Effector memory CD4-positive, alpha-beta T cell (primary cell): Measurements from ENCODE around the gene LEKR1.
"Not testable (repeated sequence)": the region's sequence is repeated elsewhere in the genome, so short reads cannot be mapped to it uniquely, and the experiment has no call there.

ENCODE experiments used
- DNase-seq, 3 donors: peaks; one replicate each; pipeline ENCODE4 v3.0.0-alpha.2; 2020
- H3K27ac ChIP-seq: 2 replicates; pipeline ENCODE4 v1.7.0; 2013; ENCODE audit warnings: mild to moderate bottlenecking, low read length, moderate library complexity; ENCODE audit not compliant: insufficient read depth, poor library complexity, severe bottlenecking
- H3K27me3 ChIP-seq: replicated peaks from 2 replicates; pipeline ENCODE4 v1.7.0; 2013; ENCODE audit warnings: mild to moderate bottlenecking, low read length; ENCODE audit not compliant: insufficient read depth, control insufficient read depth, poor library complexity, severe bottlenecking
- H3K36me3 ChIP-seq: 2 replicates; pipeline ENCODE4 v1.7.0; 2013; ENCODE audit warnings: mild to moderate bottlenecking, low read length, moderate library complexity; ENCODE audit not compliant: control insufficient read depth, insufficient read depth
- H3K4me1 ChIP-seq: 2 replicates; pipeline ENCODE4 v1.7.0; 2013; ENCODE audit warnings: low read length, mild to moderate bottlenecking; ENCODE audit not compliant: control insufficient read depth, insufficient read depth, poor library complexity, severe bottlenecking
- H3K4me3 ChIP-seq: 2 replicates; pipeline ENCODE4 v1.7.0; 2013; ENCODE audit warnings: low read length, low read depth, mild to moderate bottlenecking; ENCODE audit not compliant: insufficient read depth, poor library complexity, severe bottlenecking
- H3K9me3 ChIP-seq: 2 replicates; pipeline ENCODE4 v1.7.0; 2013; ENCODE audit warnings: mild to moderate bottlenecking, low read length, moderate library complexity; ENCODE audit not compliant: control insufficient read depth

LEKR1 gene

DNA sequence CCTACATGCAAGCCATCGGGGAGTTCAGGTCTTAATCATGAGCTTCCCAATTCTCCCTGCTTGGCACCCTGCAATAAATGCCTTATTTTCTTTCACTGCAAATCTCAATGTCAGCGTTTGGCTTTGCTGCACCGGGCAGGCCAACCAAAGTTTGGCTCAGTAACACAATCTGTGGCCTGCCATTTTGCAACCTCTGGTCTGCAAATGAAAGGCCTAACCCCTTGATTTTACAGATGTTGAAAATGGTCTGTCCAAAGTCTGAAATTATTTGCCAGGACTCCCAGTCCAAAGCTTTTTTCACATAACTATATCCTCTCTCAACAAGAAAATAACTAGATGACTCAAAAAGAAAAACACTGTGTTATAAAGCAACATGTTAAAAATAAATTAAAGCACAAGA is 34.0 kb upstream of the LEKR1 start:
- no peak overlapping the region for H3K4me3 ChIP-seq

DNA sequence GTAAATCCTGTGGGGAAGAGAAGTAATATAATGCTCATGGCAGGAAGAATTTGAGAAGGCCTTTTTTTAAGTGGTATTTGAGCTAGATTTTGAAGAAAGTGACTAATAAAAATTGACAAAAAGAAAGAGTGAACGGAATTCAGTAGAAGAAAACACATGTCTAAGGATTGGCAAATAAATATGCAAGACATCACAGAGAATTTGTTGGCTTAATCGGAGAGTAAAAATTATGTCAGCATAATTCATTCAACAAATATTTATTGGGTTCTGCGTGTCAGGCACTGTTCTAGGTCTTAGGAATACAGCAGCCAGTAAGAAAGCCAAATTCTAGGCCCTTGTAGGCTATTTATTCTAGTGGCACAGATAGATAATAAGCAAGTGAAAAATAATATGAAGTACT is 33.6 kb upstream of the LEKR1 start:
- no peak overlapping the region for H3K4me3 ChIP-seq
- H3K27ac ChIP-seq: no peak overlapping the region
- DNase-seq: no peak
- H3K36me3 ChIP-seq: no peaks in the 10 kb centered on the region
- no peaks in the 10 kb centered on the region for H3K27me3 ChIP-seq
- H3K9me3 ChIP-seq: no peaks in the 10 kb centered on the region
- no peaks in the 10 kb centered on the region for H3K4me1 ChIP-seq

More for the DNA sequence above, 34.0 kb upstream of the LEKR1 start:
- Histone ChIP-seq H3K27me3 (no peaks in the 10 kb centered on the region), H3K36me3 (no peaks in the 10 kb centered on the region), H3K4me1 (no peaks in the 10 kb centered on the region), H3K27ac (no peak overlapping the region), H3K9me3 (no peaks in the 10 kb centered on the region)
- no peak for DNase-seq

DNA sequence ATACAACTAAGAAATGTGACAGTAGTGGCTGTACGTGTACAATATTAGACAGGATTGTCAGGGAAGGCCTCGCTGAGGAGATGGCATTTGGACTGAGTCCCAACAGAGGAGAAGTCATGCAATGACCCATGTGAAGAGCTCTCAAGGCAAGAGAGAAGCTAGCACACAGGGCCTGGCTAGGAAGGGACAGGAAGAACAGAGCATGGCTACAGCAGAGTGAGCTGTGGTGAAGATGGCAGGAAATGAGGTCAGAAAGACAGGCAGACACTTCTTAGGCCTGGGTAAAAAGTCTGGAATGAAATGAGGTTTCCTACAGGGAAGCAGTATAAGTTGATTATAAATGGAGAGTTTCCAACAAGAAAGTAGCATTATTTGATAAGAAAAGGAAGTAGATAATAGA is 33.2 kb upstream of the LEKR1 start:
- H3K36me3 ChIP-seq: no peaks in the 10 kb centered on the region
- no peak overlapping the region for H3K4me3 ChIP-seq
- DNase-seq: no peak
- no peak overlapping the region for H3K27ac ChIP-seq
- H3K9me3 ChIP-seq: no peaks in the 10 kb centered on the region
- no peaks in the 10 kb centered on the region for H3K4me1 ChIP-seq
- H3K27me3 ChIP-seq: no peaks in the 10 kb centered on the region

DNA sequence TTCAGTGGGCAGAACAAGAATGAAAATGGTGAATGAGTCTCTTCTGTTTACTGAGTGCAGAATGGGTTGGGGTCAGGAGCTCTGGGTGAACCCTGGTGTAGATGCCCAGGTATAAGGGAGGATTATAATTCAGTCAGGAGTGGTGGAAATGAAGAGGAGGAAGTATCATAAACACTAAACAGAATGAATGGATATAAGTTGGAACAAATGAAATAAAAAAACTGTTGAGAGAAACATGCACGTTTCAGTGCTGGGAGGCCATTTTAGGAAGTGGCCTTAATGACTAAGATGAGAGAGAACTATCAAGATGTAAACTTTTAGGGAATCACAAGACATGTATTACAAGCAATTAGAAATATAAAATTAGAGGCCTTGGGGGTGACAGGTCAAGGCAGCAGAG is 32.8 kb upstream of the LEKR1 start:
- DNase-seq: no peak
- Histone ChIP-seq H3K27me3 (no peaks in the 10 kb centered on the region), H3K4me1 (no peaks in the 10 kb centered on the region), H3K4me3 (no peak overlapping the region), H3K9me3 (no peaks in the 10 kb centered on the region), H3K36me3 (no peaks in the 10 kb centered on the region), H3K27ac (no peak overlapping the region)

DNA sequence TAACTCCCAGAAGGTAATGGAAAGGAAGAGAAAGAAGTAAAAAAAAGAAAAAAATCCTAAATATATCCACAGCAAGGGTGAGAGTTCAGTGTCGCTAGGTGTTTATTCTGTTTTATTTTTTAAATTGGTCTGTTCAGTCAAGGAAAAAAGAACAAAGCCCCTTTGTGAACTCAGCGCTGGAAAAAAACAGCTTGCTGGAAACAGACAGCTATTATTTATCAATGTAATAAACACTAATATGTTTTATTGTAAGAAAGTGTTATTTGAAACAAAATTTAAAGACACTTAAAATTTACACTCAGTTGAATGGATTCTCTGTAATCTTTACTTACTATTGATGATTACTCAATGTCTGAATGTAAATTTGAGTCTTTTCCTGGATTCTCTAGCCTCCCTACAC is 32.3 kb upstream of the LEKR1 start:
- Histone ChIP-seq H3K27me3 (no peaks in the 10 kb centered on the region), H3K4me3 (no peak overlapping the region), H3K27ac (no peak overlapping the region), H3K9me3 (no peaks in the 10 kb centered on the region), H3K4me1 (no peaks in the 10 kb centered on the region), H3K36me3 (no peaks in the 10 kb centered on the region)
- DNase-seq: no peak

DNA sequence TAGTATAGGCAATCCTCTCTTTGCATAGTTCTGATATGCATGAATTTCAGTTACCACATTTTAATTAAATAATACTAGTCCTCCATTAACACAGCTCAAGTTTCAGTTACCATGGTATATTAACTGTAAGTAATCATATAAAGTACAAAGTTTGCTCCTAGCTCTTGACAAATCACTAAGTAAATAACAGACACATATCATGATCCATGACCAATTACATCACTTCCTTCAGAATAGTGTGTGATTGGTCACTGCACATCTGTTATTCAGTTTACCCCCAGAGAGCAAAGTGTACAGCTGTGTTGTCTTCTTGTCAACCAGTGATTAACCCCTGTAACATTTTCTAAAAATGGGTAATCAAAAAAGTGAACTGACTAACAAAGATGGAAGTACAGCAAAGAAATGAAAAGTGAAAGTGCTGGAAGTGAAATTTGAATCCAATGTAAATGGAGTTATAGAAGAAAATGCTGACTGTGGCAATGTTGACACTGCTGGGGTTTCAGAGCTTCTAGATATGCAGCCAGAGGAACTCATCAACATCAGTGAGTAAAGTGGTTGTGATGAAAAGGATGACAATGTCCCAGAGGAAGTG is 30.2 kb upstream of the LEKR1 start:
- H3K27me3 ChIP-seq: no peaks in the 10 kb centered on the region
- no peaks in the 10 kb centered on the region for H3K36me3 ChIP-seq
- H3K4me1 ChIP-seq: no peaks in the 10 kb centered on the region
- H3K27ac ChIP-seq: no peak overlapping the region
- no peak overlapping the region for H3K4me3 ChIP-seq
- no peak for DNase-seq
- no peaks in the 10 kb centered on the region for H3K9me3 ChIP-seq

DNA sequence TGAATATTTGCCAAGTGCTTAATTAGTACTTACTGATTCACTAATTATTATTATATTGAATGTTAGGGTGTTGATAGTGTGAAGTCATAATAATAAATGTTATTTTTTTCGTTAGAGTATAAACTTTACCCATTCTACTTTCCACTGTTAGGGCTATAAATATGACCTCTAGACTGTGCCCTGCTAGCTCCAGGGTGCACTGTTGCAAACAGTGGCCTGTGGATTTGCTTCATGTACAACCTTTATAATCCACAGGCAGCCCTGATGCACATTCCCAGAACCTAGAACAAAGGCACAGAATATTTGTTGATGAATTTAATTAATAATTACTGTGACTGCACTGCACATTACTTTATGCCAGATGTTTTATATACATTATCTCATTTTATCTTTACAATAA is 28.8 kb upstream of the LEKR1 start:
- Histone ChIP-seq H3K9me3 (no peaks in the 10 kb centered on the region), H3K27me3 (no peaks in the 10 kb centered on the region), H3K4me3 (no peak overlapping the region), H3K27ac (no peak overlapping the region), H3K4me1 (no peaks in the 10 kb centered on the region), H3K36me3 (no peaks in the 10 kb centered on the region)
- no peak for DNase-seq

DNA sequence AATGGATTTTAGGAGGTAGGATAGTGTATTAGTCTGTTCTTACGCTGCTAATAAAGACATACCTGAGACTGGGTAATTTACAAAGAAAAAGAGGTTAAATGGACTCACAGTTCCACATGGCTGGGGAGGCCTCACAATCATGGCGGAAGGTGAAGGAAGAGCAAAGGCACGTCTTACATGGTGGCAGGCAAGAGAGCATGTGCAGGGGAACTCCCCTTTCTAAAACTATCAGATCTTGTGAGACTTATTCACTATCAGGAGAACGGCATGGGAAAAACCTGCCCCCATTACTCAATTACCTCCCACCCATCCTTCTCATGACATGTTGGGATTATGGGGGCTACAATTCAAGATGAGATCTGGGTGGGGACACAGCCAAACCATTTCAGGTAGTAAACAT is 25.9 kb upstream of the LEKR1 start:
- H3K36me3 ChIP-seq, DNase-seq, H3K4me3 ChIP-seq, H3K27me3 ChIP-seq, H3K4me1 ChIP-seq, H3K9me3 ChIP-seq, H3K27ac ChIP-seq: not testable (repeated sequence)

DNA sequence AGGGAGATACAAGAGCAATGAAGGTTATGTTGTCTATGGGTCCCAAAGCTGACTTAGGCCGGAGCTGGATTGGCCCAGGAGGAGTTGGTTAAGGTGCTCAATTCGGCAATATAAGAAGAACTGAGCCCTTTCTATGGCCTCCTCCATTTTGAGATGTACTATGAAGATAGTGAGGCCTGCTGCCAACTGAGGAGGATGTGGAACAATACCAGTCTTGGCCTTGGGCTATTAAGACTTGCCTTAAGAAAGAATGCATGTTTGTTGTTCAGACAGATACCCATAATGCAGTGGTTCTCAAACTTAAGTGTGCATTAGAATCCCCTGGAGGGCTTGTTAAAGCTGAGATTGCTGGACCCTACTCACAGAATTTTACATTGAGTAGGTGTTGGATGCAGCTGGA is 24.4 kb upstream of the LEKR1 start:
- Histone ChIP-seq H3K36me3 (no peaks in the 10 kb centered on the region), H3K27ac (no peak overlapping the region), H3K9me3 (no peaks in the 10 kb centered on the region), H3K27me3 (no peaks in the 10 kb centered on the region), H3K4me1 (no peaks in the 10 kb centered on the region), H3K4me3 (no peak overlapping the region)
- no peak for DNase-seq

DNA sequence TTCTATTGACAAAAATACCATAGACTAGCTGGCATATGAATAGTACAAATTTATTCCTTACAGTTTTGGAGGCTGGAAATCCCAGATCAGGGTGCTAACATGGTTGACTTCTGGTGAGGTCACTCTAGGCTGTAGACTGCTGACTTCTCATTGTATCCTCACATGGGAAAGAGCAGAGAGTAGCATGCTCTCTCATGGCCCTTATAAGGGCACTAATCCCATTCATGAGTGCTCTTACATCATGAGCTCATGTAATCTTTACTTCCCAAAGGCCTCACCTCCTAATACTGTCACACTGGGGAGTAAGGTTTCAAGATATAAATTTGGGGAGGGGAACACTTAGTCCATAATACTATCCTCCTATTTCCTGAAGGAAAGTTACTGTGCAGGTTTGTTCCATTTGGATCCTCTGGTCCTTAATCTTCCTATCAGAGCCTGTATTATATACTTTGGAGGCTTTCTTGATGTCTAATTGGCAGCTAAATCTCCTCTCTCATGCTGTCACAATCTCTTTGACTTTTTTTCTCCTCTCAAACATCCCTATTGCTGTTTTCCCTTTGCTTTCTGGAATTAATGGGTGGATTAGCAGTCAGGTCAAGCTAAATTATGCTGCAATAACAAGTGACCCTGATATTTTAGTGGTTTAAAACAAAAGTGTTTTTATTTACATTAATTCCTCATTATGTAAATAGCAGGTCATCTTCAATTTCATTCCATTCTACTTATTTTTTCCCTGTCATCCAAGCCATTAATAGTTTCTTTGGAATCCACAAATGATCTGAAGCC is 23.1 kb upstream of the LEKR1 start:
- H3K27me3 ChIP-seq: no peaks in the 10 kb centered on the region
- no peaks in the 10 kb centered on the region for H3K9me3 ChIP-seq
- H3K4me3 ChIP-seq: no peak overlapping the region
- DNase-seq: no peak
- no peak overlapping the region for H3K27ac ChIP-seq
- no peaks in the 10 kb centered on the region for H3K4me1 ChIP-seq
- H3K36me3 ChIP-seq: no peaks in the 10 kb centered on the region
